ENCODE data around the gene RNASE9.

DNA sequence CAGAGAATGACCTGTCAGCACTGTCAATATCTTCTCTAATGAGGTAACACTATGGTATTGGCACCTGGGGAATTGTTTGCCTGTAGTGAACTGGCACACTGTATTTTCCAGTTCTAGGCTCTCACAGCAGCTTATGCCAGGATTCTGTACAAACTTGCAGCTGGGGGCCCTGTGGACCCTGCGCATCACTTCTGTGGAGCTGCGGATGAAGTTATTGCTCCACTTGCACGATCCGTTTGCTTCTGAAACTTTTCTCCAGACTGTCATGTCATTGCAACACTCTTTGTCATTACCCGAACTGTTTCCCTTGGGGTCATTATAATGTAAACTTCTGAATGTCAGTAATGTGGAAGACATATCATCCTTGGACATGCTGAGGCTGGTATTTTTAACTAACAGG, 23.1 kb upstream of the RNASE9 start:
- TF ChIP-seq, protein P1, sequence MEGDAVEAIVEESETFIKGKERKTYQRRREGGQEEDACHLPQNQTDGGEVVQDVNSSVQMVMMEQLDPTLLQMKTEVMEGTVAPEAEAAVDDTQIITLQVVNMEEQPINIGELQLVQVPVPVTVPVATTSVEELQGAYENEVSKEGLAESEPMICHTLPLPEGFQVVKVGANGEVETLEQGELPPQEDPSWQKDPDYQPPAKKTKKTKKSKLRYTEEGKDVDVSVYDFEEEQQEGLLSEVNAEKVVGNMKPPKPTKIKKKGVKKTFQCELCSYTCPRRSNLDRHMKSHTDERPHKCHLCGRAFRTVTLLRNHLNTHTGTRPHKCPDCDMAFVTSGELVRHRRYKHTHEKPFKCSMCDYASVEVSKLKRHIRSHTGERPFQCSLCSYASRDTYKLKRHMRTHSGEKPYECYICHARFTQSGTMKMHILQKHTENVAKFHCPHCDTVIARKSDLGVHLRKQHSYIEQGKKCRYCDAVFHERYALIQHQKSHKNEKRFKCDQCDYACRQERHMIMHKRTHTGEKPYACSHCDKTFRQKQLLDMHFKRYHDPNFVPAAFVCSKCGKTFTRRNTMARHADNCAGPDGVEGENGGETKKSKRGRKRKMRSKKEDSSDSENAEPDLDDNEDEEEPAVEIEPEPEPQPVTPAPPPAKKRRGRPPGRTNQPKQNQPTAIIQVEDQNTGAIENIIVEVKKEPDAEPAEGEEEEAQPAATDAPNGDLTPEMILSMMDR (conservative IDR thresholded peaks at IDR 0.05; ENCODE audit: low read length) = no peak
- no peak for TF ChIP-seq EZH2phosphoT487 (IDR thresholded peaks at IDR 0.05; ENCODE audit: borderline replicate concordance)

Measured in Loucy (cell line).